ENCODE data around the gene SLC16A4.

- TF ChIP-seq CTCF (IDR thresholded peaks at IDR 0.05) (no peak), POLR2A (IDR thresholded peaks at IDR 0.05) (no peak), POLR2AphosphoS5 (IDR thresholded peaks at IDR 0.05; ENCODE audit: insufficient read depth in 1 of 2, low read depth in 1 of 2) (no peak)
These were observed 43.5 kb downstream of the SLC16A4 start for GRCh38 chr1:110347182-110347893.

Measured in vagina (tissue), 2 donors.